Naive thymus-derived CD8-positive, alpha-beta T cell (primary cell): ENCODE data around the gene KREMEN1. TPM values are rescaled to one million over a fixed set of nuclear protein-coding genes. Genes with fewer than 3 reads are reported as not detected.
"Not testable (repeated sequence)": the region's sequence is repeated elsewhere in the genome, so short reads cannot be mapped to it uniquely, and the experiment has no call there.

Experiments used
- ATAC-seq, 2 donors: fragments of 150-1000 bp; cut with Tn5 transposase in 1 of 2; sonication (Bioruptor Pico), chemical (Tn5 transposase) in 1 of 2; 1 replicate in 1 of 2; 2 replicates in 1 of 2; pipeline ENCODE4 v1.10.0; 2021; ENCODE audit warnings: mild to moderate bottlenecking in 2 of 2, moderate library complexity in 2 of 2
- POLR2A ChIA-PET: fragments of 350-600 bp; sonication (Branson Sonifier 250); formaldehyde crosslinking; loops from one replicate; lab custom pipeline; 2021; ENCODE audit warnings: antibody characterized with exemption; lab: Charles Lee
- DNase-seq, 10 donors: peaks; one replicate each; pipeline versions ENCODE4 v3.0.0 to v3.0.0-alpha.2; 2020 to 2022
- H3K27ac Mint-ChIP-seq, 10 donors: one replicate each; pipeline ENCODE4 v1.8.0; 2020 to 2022; ENCODE audit warnings: mild to moderate bottlenecking in 10 of 10, mixed read lengths in 10 of 10, moderate library complexity in 4 of 10, inconsistent platforms in 1 of 10
- H3K27me3 Mint-ChIP-seq, 5 donors: one replicate each; pipeline ENCODE4 v1.8.0; 2021 to 2022; ENCODE audit warnings: mixed read lengths in 5 of 5
- H3K36me3 Mint-ChIP-seq, 3 donors: one replicate each; pipeline ENCODE4 v1.8.0; 2020 to 2022; ENCODE audit warnings: mixed read lengths in 3 of 3, mild to moderate bottlenecking in 2 of 3, inconsistent platforms in 1 of 3
- H3K4me1 Mint-ChIP-seq, 4 donors: one replicate each; pipeline ENCODE4 v1.8.0; 2021 to 2022; ENCODE audit warnings: mixed read lengths in 4 of 4
- H3K4me3 Mint-ChIP-seq, 10 donors: one replicate each; pipeline ENCODE4 v1.8.0; 2020 to 2022; ENCODE audit warnings: mild to moderate bottlenecking in 10 of 10, mixed read lengths in 10 of 10, moderate library complexity in 6 of 10, inconsistent platforms in 1 of 10
- H3K9me3 Mint-ChIP-seq, 9 donors: one replicate each; pipeline ENCODE4 v1.8.0; 2020 to 2022; ENCODE audit warnings: mixed read lengths in 9 of 9, mild to moderate bottlenecking in 3 of 9, inconsistent platforms in 1 of 9, moderate library complexity in 1 of 9
- polyA plus RNA-seq, 3 donors: library from polyadenylated mRNA; unstranded; fragments of 300-500 nt; fragmentation: Illumina TruSeq; gene quantifications; one replicate each; pipeline ENCODE4 v1.2.3, GENCODE V29; 2021
- total RNA-seq, 8 experiments: library from RNA in 2 of 8; stranded (reverse) in 2 of 8; gene quantifications; one replicate each; pipeline ENCODE4 v1.2.3 and lab custom pipeline; 2021 to 2026

Gene KREMEN1
- total and polyA plus RNA-seq, 5 experiments from 2014 or later = not detected

DNA sequence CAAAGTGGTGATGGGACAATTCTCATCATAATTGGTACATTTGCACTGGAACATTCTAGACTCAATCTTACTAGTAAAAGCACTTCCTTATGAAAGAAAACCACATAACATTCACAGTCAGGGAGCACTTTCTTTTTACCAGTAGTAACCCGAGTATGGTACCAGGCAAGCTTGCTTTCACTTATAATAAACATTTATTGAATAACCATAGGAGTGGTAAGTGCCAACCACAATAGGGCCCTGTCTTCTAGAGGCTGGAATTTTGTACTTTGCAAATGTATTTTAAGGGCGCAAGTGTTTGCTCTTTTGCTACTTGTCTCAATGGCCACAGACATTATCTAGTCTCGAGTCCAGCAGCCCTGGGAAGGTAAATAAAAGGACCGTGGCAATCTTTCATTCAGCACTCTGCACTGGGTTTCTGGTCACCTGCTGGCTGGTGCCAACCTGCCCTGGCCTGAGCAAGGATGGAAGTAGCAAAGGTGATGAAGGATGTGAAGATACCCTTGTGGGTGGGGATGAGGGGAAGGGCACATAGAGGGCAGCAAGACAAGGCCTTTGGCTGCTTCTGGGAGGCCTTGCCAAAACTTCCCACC lies 35.4 kb upstream of the KREMEN1 start:
- Mint-ChIP-seq H3K4me1 (no peaks in the 10 kb centered on the region), H3K4me3 (no peak overlapping the region), H3K36me3 (peaks cover 0 to 4% (median 0%) of the 10 kb centered on the region in 3 donors), H3K9me3 (no peaks in the 10 kb centered on the region), H3K27me3 (peaks cover 12 to 41% (median 27%) of the 10 kb centered on the region in 5 donors), H3K27ac (no peak overlapping the region)
- ATAC-seq (no peak), DNase-seq (no peak)
- POLR2A ChIA-PET = no interaction called here

GRCh38 chr22:29039148-29039547 lies 33.7 kb upstream of the KREMEN1 start:
- Mint-ChIP-seq H3K4me1 (no peaks in the 10 kb centered on the region), H3K27me3 (peaks cover 7 to 24% (median 16%) of the 10 kb centered on the region in 5 donors), H3K36me3 (peaks cover 0 to 3% (median 2%) of the 10 kb centered on the region in 3 donors), H3K9me3 (no peaks in the 10 kb centered on the region), H3K4me3 (no peak overlapping the region), H3K27ac (no peak overlapping the region)
- POLR2A ChIA-PET = no interaction called here
- ATAC-seq (no peak), DNase-seq (no peak)

GRCh38 chr22:29039684-29040083 lies 33.2 kb upstream of the KREMEN1 start:
- DNase-seq, ATAC-seq, H3K36me3 Mint-ChIP-seq, H3K27ac Mint-ChIP-seq, H3K4me1 Mint-ChIP-seq, H3K9me3 Mint-ChIP-seq, H3K4me3 Mint-ChIP-seq, POLR2A ChIA-PET: not testable (repeated sequence)
- peaks cover 7 to 18% (median 12%) of the 10 kb centered on the region in 5 donors for H3K27me3 Mint-ChIP-seq

DNA sequence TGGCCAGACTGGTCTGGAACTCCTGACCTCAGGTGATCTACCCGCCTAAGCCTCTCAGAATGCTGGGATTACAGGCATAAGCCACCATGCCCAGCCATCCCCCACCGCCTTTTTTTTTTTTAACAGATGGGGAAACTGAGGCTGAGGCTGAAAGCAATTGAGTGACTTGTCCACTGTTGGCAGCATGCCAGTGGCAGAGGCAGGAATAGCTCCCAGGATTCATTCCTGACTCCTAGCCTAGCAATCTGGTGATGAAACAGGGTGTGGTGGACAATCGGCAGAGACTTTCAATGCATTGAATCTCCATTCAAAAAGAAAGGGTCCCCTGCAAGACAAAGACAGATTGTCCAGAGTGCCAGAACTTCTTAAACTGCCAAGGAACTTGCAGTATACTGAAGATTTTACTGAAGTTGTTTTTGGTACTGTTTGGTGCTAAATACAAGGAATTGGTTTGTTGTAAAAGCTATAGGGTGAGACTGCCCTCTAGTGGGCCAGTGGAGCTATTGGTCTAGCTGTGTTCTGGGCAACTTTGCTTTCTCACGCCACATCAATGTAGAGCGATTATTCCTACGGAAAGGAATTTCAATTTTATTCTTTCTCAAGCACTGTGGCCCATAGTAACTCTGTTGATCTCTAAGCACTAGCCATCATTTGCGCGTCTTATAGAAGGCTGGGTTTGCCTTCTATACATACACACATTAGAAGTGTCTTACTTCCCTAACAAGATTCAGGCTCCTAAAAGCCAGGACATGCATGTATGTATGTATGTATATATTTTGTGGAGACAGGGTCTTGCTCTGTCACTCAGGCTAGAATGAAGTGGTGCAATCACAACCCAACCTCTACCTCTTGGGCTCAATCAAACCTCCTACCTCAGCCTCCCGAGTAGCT lies 32.2 kb upstream of the KREMEN1 start:
- H3K4me1 Mint-ChIP-seq = no peaks in the 10 kb centered on the region
- peak; percentile 39 to 82 (median 64) for DNase-seq
- peaks cover 7 to 12% (median 11%) of the 10 kb centered on the region in 5 donors for H3K27me3 Mint-ChIP-seq
- H3K9me3 Mint-ChIP-seq = no peaks in the 10 kb centered on the region
- no peak overlapping the region for H3K27ac Mint-ChIP-seq
- peak; percentile 60 to 84 for ATAC-seq
- POLR2A ChIA-PET = interaction anchor here (0.9 kb wide), 1 partner anchor 440 kb away, joined by 3 read pairs; no protein-coding TSS in a partner anchor
- peaks cover 0 to 3% (median 2%) of the 10 kb centered on the region in 3 donors for H3K36me3 Mint-ChIP-seq
- H3K4me3 Mint-ChIP-seq = no peak overlapping the region

DNA sequence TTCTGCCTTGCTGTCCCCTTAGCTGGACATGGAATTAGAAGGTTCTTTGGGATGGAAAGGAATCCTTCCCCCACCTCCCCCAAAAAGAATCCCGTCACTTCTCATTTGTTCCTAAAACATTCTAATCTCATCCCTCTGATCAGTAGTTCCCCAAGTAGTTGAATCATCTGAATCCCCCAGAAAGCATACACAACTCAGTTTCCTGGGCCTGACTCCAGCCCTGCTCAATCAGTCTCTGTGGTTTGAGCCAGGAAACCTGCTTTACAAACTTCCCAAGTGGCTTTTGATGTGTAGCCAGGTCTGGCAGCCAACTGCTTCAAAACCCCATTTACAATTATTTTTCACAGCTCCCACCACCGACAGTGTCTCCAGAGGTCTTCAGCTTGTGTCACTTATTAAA lies 31.4 kb upstream of the KREMEN1 start:
- POLR2A ChIA-PET = no interaction called here
- no peak for ATAC-seq
- Mint-ChIP-seq H3K9me3 (no peaks in the 10 kb centered on the region), H3K27ac (no peak overlapping the region), H3K4me1 (no peaks in the 10 kb centered on the region), H3K27me3 (peaks cover 7 to 12% (median 10%) of the 10 kb centered on the region in 5 donors), H3K36me3 (peaks cover 0 to 8% (median 2%) of the 10 kb centered on the region in 3 donors), H3K4me3 (no peak overlapping the region)
- DNase-seq = no peak

DNA sequence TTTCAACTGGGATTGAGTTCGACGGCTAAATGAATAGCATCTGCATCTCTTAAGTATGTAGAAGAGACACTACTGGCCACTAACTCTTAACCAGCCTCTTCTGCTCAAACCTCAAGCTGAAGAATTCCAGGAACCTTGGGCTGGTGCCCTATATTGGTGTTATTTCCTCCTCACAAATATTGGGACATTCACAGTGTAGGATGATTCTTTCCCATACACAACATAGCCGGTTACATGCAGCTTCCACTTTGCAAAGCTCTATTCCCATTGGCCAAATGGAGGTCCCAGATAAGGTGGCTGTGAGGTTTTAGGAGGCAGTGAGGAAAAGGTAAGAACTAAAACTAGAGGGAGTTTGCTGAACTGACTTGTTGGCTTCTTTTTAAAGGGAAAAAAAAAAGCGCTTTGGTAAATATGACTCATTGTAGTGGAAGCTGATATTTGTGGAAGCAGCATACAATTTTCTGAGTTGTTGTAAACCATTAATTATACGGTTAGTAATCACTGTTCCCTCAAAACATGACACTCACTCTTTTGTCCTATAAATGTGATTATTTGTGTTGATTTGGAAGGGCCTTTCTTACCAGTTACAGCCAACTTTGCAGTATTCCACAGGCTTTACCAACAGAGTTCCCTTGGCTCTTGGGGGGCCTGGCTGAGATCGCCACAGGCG lies 28.8 kb upstream of the KREMEN1 start:
- no peak for ATAC-seq
- H3K4me1 Mint-ChIP-seq = no peaks in the 10 kb centered on the region
- no peak for DNase-seq
- no peak overlapping the region for H3K27ac Mint-ChIP-seq
- POLR2A ChIA-PET = no interaction called here
- H3K27me3 Mint-ChIP-seq = peaks cover 7 to 12% (median 10%) of the 10 kb centered on the region in 5 donors
- H3K36me3 Mint-ChIP-seq = peaks cover 0 to 17% (median 2%) of the 10 kb centered on the region in 3 donors
- no peaks in the 10 kb centered on the region for H3K9me3 Mint-ChIP-seq
- H3K4me3 Mint-ChIP-seq = no peak overlapping the region

- no peak overlapping the region for H3K27ac Mint-ChIP-seq
- H3K27me3 Mint-ChIP-seq = peaks cover 3 to 12% (median 9%) of the 10 kb centered on the region in 5 donors
- ATAC-seq (no peak), DNase-seq (no peak)
- no peak overlapping the region for H3K4me3 Mint-ChIP-seq
- H3K4me1 Mint-ChIP-seq = no peaks in the 10 kb centered on the region
- H3K36me3 Mint-ChIP-seq = peaks cover 0 to 17% (median 2%) of the 10 kb centered on the region in 3 donors
- POLR2A ChIA-PET = no interaction called here
- H3K9me3 Mint-ChIP-seq = no peaks in the 10 kb centered on the region
Measured at GRCh38 chr22:29044657-29045176, 28.1 kb upstream of the KREMEN1 start.

DNA sequence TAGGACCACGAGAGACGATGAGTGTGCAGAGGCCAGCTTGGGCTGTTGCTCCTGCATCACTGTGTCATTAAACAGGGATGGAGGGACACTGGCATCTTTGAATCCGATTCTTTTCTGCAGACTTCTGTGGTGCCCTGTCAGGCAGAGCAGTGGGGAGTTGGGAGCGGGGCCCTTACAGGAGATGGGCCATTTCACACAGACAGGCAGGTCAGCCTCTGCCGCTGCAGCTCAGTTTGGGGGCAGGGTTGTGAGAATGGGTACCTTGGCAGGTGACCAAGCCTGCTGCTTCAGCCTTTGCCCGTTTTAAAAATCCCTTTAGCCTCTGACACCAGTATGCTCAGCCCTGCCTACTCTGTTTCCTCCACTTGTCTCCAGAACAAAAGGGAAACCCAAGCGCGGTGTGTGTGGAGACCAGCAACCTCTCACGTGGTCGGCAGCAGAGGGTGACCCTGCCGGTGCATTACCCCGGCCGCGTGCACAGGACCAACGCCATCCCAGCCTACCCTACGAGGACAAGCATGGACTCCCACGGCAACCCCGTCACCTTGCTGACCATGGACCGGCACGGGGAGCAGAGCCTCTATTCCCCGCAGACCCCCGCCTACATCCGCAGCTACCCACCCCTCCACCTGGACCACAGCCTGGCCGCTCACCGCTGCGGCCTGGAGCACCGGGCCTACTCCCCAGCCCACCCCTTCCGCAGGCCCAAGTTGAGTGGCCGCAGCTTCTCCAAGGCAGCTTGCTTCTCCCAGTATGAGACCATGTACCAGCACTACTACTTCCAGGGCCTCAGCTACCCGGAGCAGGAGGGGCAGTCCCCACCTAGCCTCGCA lies 23.8 kb upstream of the KREMEN1 start:
- ATAC-seq (no peak), DNase-seq (no peak)
- Mint-ChIP-seq H3K4me3 (no peak overlapping the region), H3K27ac (no peak overlapping the region), H3K4me1 (no peaks in the 10 kb centered on the region), H3K9me3 (no peaks in the 10 kb centered on the region), H3K27me3 (no peaks in the 10 kb centered on the region), H3K36me3 (peaks cover 0 to 13% (median 2%) of the 10 kb centered on the region in 3 donors)
- POLR2A ChIA-PET = no interaction called here

GRCh38 chr22:29049655-29050263 lies 23.1 kb upstream of the KREMEN1 start:
- peaks cover 0 to 13% (median 2%) of the 10 kb centered on the region in 3 donors for H3K36me3 Mint-ChIP-seq
- POLR2A ChIA-PET = no interaction called here
- no peak for ATAC-seq
- no peak overlapping the region for H3K27ac Mint-ChIP-seq
- no peak overlapping the region for H3K4me3 Mint-ChIP-seq
- peaks cover 0 to under 1% (median 0%) of the 10 kb centered on the region in 5 donors for H3K27me3 Mint-ChIP-seq
- DNase-seq = no peak
- H3K9me3 Mint-ChIP-seq = no peaks in the 10 kb centered on the region
- H3K4me1 Mint-ChIP-seq = no peaks in the 10 kb centered on the region

DNA sequence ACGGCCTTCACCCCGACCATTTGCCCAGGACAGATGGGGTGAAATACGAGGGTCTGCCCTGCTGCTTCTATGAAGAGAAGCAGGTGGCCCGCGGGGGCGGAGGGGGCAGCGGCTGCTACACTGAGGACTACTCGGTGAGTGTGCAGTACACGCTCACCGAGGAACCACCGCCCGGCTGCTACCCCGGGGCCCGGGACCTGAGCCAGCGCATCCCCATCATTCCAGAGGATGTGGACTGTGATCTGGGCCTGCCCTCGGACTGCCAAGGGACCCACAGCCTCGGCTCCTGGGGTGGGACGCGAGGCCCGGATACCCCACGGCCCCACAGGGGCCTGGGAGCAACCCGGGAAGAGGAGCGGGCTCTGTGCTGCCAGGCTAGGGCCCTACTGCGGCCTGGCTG lies 22.4 kb upstream of the KREMEN1 start:
- no peaks in the 10 kb centered on the region for H3K9me3 Mint-ChIP-seq
- ATAC-seq (no peak), DNase-seq (no peak)
- peaks cover 0 to 2% (median 0%) of the 10 kb centered on the region in 5 donors for H3K27me3 Mint-ChIP-seq
- no peak overlapping the region for H3K4me3 Mint-ChIP-seq
- POLR2A ChIA-PET = no interaction called here
- peaks cover 0 to 13% (median 2%) of the 10 kb centered on the region in 3 donors for H3K36me3 Mint-ChIP-seq
- H3K27ac Mint-ChIP-seq = no peak overlapping the region
- H3K4me1 Mint-ChIP-seq = no peaks in the 10 kb centered on the region

GRCh38 chr22:29053048-29053702 lies 19.7 kb upstream of the KREMEN1 start:
- POLR2A ChIA-PET = no interaction called here

More at GRCh38 chr22:29053048-29053702, 19.7 kb upstream of the KREMEN1 start:
- Mint-ChIP-seq H3K36me3 (peaks cover 0 to 2% (median 2%) of the 10 kb centered on the region in 3 donors), H3K27me3 (peaks cover 0 to 7% (median 2%) of the 10 kb centered on the region in 5 donors), H3K27ac (no peak overlapping the region), H3K4me1 (no peaks in the 10 kb centered on the region), H3K9me3 (no peaks in the 10 kb centered on the region), H3K4me3 (no peak overlapping the region)
- no peak for ATAC-seq
- DNase-seq = no peak
